Esophagus muscularis mucosa (tissue), 4 donors: Measurements from ENCODE around the gene PRH1. TPM values are rescaled to one million over a fixed set of nuclear protein-coding genes. Genes with fewer than 3 reads are reported as not detected.

Experiments
- DNase-seq: peaks from one replicate; pipeline ENCODE4 v3.0.0-alpha.2; 2017; ENCODE audit errors: extremely low spot score
- H3K27ac ChIP-seq, 4 donors: fragments of 200-600 bp; sonication (generic); replicated peaks in 1 of 4; 1 replicate in 3 of 4; 2 replicates in 1 of 4; pipeline ENCODE4 v1.5.1; 2016 to 2019; ENCODE audit warnings: mild to moderate bottlenecking in 1 of 4
- H3K27me3 ChIP-seq, 4 donors: fragments of 200-600 bp; sonication (generic); one replicate each; pipeline versions ENCODE4 v1.5.1 to v1.6.0; 2016 to 2019
- H3K36me3 ChIP-seq, 4 donors: fragments of 200-600 bp; sonication (generic); one replicate each; pipeline ENCODE4 v1.5.1; 2016 to 2019
- H3K4me1 ChIP-seq, 4 donors: fragments of 200-600 bp; sonication (generic); one replicate each; pipeline ENCODE4 v1.5.1; 2016 to 2019
- H3K4me3 ChIP-seq, 4 donors: fragments of 200-600 bp; sonication (generic); 1 replicate in 2 of 4; 2 replicates in 2 of 4; pipeline ENCODE4 v1.5.1; 2016 to 2019; ENCODE audit warnings: mild to moderate bottlenecking in 4 of 4, moderate library complexity in 1 of 4
- H3K9me3 ChIP-seq, 4 donors: fragments of 200-600 bp; sonication (generic); 1 replicate in 3 of 4; 2 replicates in 1 of 4; pipeline ENCODE4 v1.5.1; 2016 to 2019
- CTCF ChIP-seq, 3 experiments: fragments of 200-600 bp in 2 of 3; fragments of 450-650 bp in 1 of 3; sonication (generic) in 2 of 3; IDR thresholded peaks; one replicate each; pipeline ENCODE4 v1.5.1; 2017 to 2019; ENCODE audit warnings: antibody characterized with exemption in 3 of 3, mild to moderate bottlenecking in 2 of 3, moderate library complexity in 1 of 3
- EP300 ChIP-seq: sonication (generic); formaldehyde crosslinking; IDR thresholded peaks from one replicate; pipeline ENCODE4 v1.6.1; 2017; ENCODE audit warnings: antibody characterized with exemption
- POLR2A ChIP-seq: fragments of 450-650 bp; IDR thresholded peaks from one replicate; pipeline ENCODE4 v1.6.1; 2017; ENCODE audit warnings: antibody characterized with exemption, moderate library complexity, mild to moderate bottlenecking, low read depth
- POLR2AphosphoS5 ChIP-seq, 2 donors: sonication (generic); formaldehyde crosslinking; IDR thresholded peaks; one replicate each; pipeline ENCODE4 v1.6.1; 2017; ENCODE audit warnings: antibody characterized with exemption in 2 of 2
- WGBS: methylation state at CpG from one replicate; pipeline ENCODE4 v1.1.5; 2018; 5-methylcytosine and 5-hydroxymethylcytosine counted together
- intact Hi-C: fragments of 100-400 bp; cut with DNase I; formaldehyde crosslinking; loops from one replicate; pipeline ENCODE4 v1.15.1; 2023
- total RNA-seq, 4 donors: library from RNA; depleted of rRNA; stranded (reverse); fragments of >200 nt; gene quantifications; one replicate each; pipeline versions ENCODE4 v1.1.0 to v1.2.1, GENCODE V29; 2016

The PRH1 gene
- total RNA-seq, 4 donors from 2014 or later: 11.0 to 17.0 (median 12.6) TPM

- Histone ChIP-seq H3K9me3 (peaks cover 0 to 4% (median 1%) of the 10 kb centered on the region in 4 donors), H3K27me3 (no peaks in the 10 kb centered on the region), H3K27ac (no peak overlapping the region), H3K4me3 (no peak overlapping the region), H3K4me1 (no peaks in the 10 kb centered on the region), H3K36me3 (peaks cover 0 to 29% (median 14%) of the 10 kb centered on the region in 4 donors)
- intact Hi-C loops: no loop called here
- WGBS: 77% methylated on average over 4 of the region's 4 CpGs
- DNase-seq: no peak
- TF ChIP-seq POLR2A (no peak), CTCF (IDR thresholded peaks at IDR 0.05) (no peak), EP300 (no peak), POLR2AphosphoS5 (IDR thresholded peaks at IDR 0.05) (no peak)
Observed at GRCh38 chr12:10851243-10851858, 32.7 kb downstream of the PRH1 start.

- no peak for DNase-seq
- Histone ChIP-seq H3K4me3 (no peak within 1 kb of the TSS), H3K36me3 (peaks cover 0 to 22% (median 11%) of the 10 kb centered on the region in 4 donors), H3K9me3 (no peaks in the 10 kb centered on the region), H3K4me1 (no peaks in the 10 kb centered on the region), H3K27me3 (no peaks in the 10 kb centered on the region), H3K27ac (no peak within 1 kb of the TSS)
- intact Hi-C loops: no loop called here
- TF ChIP-seq CTCF (IDR thresholded peaks at IDR 0.05): no peak
- TF ChIP-seq EP300: no peak
- TF ChIP-seq POLR2AphosphoS5 (IDR thresholded peaks at IDR 0.05): no peak
- no peak for TF ChIP-seq POLR2A
- WGBS: 83% methylated on average over 4 of the region's 4 CpGs
Observed at GRCh38 chr12:10849425-10849878, 34.6 kb downstream of the PRH1 start, which contains the start of gene PRR4. PRR4 (minus strand) TSS chr12:10849475; CDS start chr12:10849437, 38 bp downstream.

- 24% methylated on average over 2 of the region's 2 CpGs for WGBS
Observed at GRCh38 chr12:10847744-10848143, 36.3 kb downstream of the PRH1 start.

GRCh38 chr12:10842862-10843261 is 41.2 kb downstream of the PRH1 start:
- H3K9me3 ChIP-seq: no peaks in the 10 kb centered on the region
- TF ChIP-seq POLR2AphosphoS5 (IDR thresholded peaks at IDR 0.05) (no peak), CTCF (IDR thresholded peaks at IDR 0.05) (no peak), POLR2A (no peak), EP300 (no peak)
- H3K4me3 ChIP-seq: no peak overlapping the region
- no peaks in the 10 kb centered on the region for H3K4me1 ChIP-seq
- DNase-seq: no peak
- WGBS: 83% methylated on average over 2 of the region's 2 CpGs
- H3K36me3 ChIP-seq: peaks cover 0 to 26% (median 7%) of the 10 kb centered on the region in 4 donors
- no peaks in the 10 kb centered on the region for H3K27me3 ChIP-seq
- intact Hi-C loops: no loop called here
- no peak overlapping the region for H3K27ac ChIP-seq

More at GRCh38 chr12:10847744-10848143, 36.3 kb downstream of the PRH1 start:
- H3K4me1 ChIP-seq: no peaks in the 10 kb centered on the region
- H3K27me3 ChIP-seq: no peaks in the 10 kb centered on the region
- intact Hi-C loops: no loop called here
- no peaks in the 10 kb centered on the region for H3K9me3 ChIP-seq
- TF ChIP-seq CTCF (IDR thresholded peaks at IDR 0.05) (no peak), POLR2AphosphoS5 (IDR thresholded peaks at IDR 0.05) (no peak), EP300 (no peak), POLR2A (no peak)
- H3K36me3 ChIP-seq: peaks cover 0 to 33% (median 11%) of the 10 kb centered on the region in 4 donors
- no peak overlapping the region for H3K4me3 ChIP-seq
- no peak overlapping the region for H3K27ac ChIP-seq
- DNase-seq: no peak
